Body of pancreas (tissue), 4 donors: ENCODE results near the gene PREB.

Source experiments
- POLR2A ChIP-seq, 3 donors: fragments of 450-650 bp; IDR thresholded peaks; one replicate each; pipeline ENCODE4 v1.6.1; 2016; ENCODE audit warnings: antibody characterized with exemption in 3 of 3, mild to moderate bottlenecking in 2 of 3
- TF ChIP-seq, protein P1 (sequence below), 7 experiments: fragments of 450-650 bp in 4 of 7; fragments of 200-600 bp in 3 of 7; sonication (generic) in 3 of 7; IDR thresholded peaks; one replicate each; pipeline ENCODE4 v1.5.1; 2016 to 2019; ENCODE audit warnings: antibody characterized with exemption in 7 of 7

DNA sequence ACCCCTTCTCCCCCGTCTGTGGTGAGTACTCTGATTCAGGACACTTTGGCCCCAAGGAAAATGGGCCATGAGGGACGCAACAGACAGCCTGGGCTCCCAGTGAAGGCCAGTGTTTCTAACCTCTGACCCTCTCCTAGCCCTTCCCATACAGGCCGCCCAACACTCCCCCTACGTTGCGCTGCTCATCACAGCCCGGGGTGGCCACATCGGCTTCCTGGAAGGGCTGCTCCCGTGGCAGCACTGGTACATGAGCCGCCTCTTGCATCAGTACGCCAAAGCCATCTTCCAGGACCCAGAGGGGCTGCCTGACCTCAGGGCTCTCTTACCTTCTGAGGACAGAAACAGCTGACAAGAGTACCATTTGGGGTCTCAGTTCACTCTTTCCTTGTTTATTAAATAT lies 4.0 kb downstream of the PREB start:
- TF ChIP-seq, protein P1, sequence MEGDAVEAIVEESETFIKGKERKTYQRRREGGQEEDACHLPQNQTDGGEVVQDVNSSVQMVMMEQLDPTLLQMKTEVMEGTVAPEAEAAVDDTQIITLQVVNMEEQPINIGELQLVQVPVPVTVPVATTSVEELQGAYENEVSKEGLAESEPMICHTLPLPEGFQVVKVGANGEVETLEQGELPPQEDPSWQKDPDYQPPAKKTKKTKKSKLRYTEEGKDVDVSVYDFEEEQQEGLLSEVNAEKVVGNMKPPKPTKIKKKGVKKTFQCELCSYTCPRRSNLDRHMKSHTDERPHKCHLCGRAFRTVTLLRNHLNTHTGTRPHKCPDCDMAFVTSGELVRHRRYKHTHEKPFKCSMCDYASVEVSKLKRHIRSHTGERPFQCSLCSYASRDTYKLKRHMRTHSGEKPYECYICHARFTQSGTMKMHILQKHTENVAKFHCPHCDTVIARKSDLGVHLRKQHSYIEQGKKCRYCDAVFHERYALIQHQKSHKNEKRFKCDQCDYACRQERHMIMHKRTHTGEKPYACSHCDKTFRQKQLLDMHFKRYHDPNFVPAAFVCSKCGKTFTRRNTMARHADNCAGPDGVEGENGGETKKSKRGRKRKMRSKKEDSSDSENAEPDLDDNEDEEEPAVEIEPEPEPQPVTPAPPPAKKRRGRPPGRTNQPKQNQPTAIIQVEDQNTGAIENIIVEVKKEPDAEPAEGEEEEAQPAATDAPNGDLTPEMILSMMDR (IDR thresholded peaks at IDR 0.05), result no peak
- TF ChIP-seq POLR2A (IDR thresholded peaks at IDR 0.05), result no peak
